ENCODE results near the gene PTPRJ. TPM values are rescaled to one million over a fixed set of nuclear protein-coding genes. Genes with fewer than 3 reads are reported as not detected.

Gene PTPRJ
- total and polyA plus RNA-seq, 2 experiments from 2014 or later, result 8.9 to 12.4 TPM

- no peak for DNase-seq (ENCODE audit: low read depth in 1 of 2, low spot score in 1 of 2)
- no peak overlapping the region for H3K4me3 ChIP-seq
- H3K27me3 ChIP-seq, result no peaks in the 10 kb centered on the region
- H3K9me3 ChIP-seq (ENCODE audit: low read depth), result no peaks in the 10 kb centered on the region
- H3K36me3 ChIP-seq, result no peaks in the 10 kb centered on the region
- TF ChIP-seq CTCF (IDR thresholded peaks at IDR 0.05; ENCODE audit: low read depth, low read length), result no peak
- no peak overlapping the region for H3K27ac ChIP-seq
- peaks cover 13% of the 10 kb centered on the region for H3K4me1 ChIP-seq (ENCODE audit: low read depth)
Measured at GRCh38 chr11:48101958-48102357, 121.6 kb downstream of the PTPRJ start.

GRCh38 chr11:48103621-48104567, 123.5 kb downstream of the PTPRJ start:
- DNase-seq (ENCODE audit: low read depth in 1 of 2, low spot score in 1 of 2), result peak in 1 of 2 donors; percentile 55
- Histone ChIP-seq H3K9me3 (ENCODE audit: low read depth) (no peaks in the 10 kb centered on the region), H3K27ac (peak overlapping the region; percentile 50), H3K4me3 (no peak overlapping the region), H3K4me1 (ENCODE audit: low read depth) (peaks cover 10% of the 10 kb centered on the region), H3K36me3 (no peaks in the 10 kb centered on the region), H3K27me3 (no peaks in the 10 kb centered on the region)
- TF ChIP-seq CTCF (IDR thresholded peaks at IDR 0.05; ENCODE audit: low read depth, low read length), result no peak

GRCh38 chr11:48104568-48104924, 124.2 kb downstream of the PTPRJ start:
- DNase-seq (ENCODE audit: low read depth in 1 of 2, low spot score in 1 of 2), result no peak
- no peaks in the 10 kb centered on the region for H3K9me3 ChIP-seq (ENCODE audit: low read depth)
- no peak for TF ChIP-seq CTCF (IDR thresholded peaks at IDR 0.05; ENCODE audit: low read depth, low read length)

GRCh38 chr11:48105096-48105990, 125.0 kb downstream of the PTPRJ start:
- Histone ChIP-seq H3K9me3 (ENCODE audit: low read depth) (no peaks in the 10 kb centered on the region), H3K36me3 (no peaks in the 10 kb centered on the region), H3K27me3 (no peaks in the 10 kb centered on the region), H3K27ac (no peak overlapping the region), H3K4me1 (ENCODE audit: low read depth) (peaks cover 16% of the 10 kb centered on the region), H3K4me3 (no peak overlapping the region)
- DNase-seq (ENCODE audit: low read depth in 1 of 2, low spot score in 1 of 2), result no peak
- TF ChIP-seq CTCF (IDR thresholded peaks at IDR 0.05; ENCODE audit: low read depth, low read length), result no peak

More at GRCh38 chr11:48104568-48104924, 124.2 kb downstream of the PTPRJ start:
- Histone ChIP-seq H3K36me3 (no peaks in the 10 kb centered on the region), H3K27me3 (no peaks in the 10 kb centered on the region), H3K27ac (no peak overlapping the region), H3K4me3 (no peak overlapping the region), H3K4me1 (ENCODE audit: low read depth) (peaks cover 11% of the 10 kb centered on the region)

GRCh38 chr11:48106166-48106565, 125.8 kb downstream of the PTPRJ start:
- H3K4me1 ChIP-seq (ENCODE audit: low read depth), result peaks cover 16% of the 10 kb centered on the region
- H3K27ac ChIP-seq, result no peak overlapping the region
- no peaks in the 10 kb centered on the region for H3K36me3 ChIP-seq
- TF ChIP-seq CTCF (IDR thresholded peaks at IDR 0.05; ENCODE audit: low read depth, low read length), result no peak
- DNase-seq (ENCODE audit: low read depth in 1 of 2, low spot score in 1 of 2), result no peak
- H3K27me3 ChIP-seq, result no peaks in the 10 kb centered on the region
- H3K9me3 ChIP-seq (ENCODE audit: low read depth), result no peaks in the 10 kb centered on the region
- no peak overlapping the region for H3K4me3 ChIP-seq

Data from cardiac muscle cell (in vitro differentiated cells and primary cell).